ENCODE data around the gene MRPL38. TPM values are rescaled to one million over a fixed set of nuclear protein-coding genes. Genes with fewer than 3 reads are reported as not detected.

MRPL38 gene
- total RNA-seq, 1 experiment from 2014 or later = 219 TPM

GRCh38 chr17:75855310-75856061 is 49.2 kb downstream of the MRPL38 start, which contains the start of gene WBP2:
Gene WBP2 (minus strand): TSS chr17:75855335. CDS start chr17:75855297, 38 bp downstream.
- POLR2A ChIA-PET = interaction anchor here (0.6 to 6.8 kb wide), 21 partner anchors 9 to 640 kb away, joined by 3 to 83 read pairs (median 5); partner anchors contain the start of genes MRPL38, PRPSAP1, TRIM47 and TRIM65
- TF ChIP-seq SRF (IDR thresholded peaks at IDR 0.05; ENCODE audit: low read depth) (no peak; the same call in 1 of the 2 replicates), EZH2 (IDR thresholded peaks at IDR 0.05) (no peak), CBX3 (IDR thresholded peaks at IDR 0.05; ENCODE audit: low read depth) (no peak), ZFX (IDR thresholded peaks at IDR 0.05) (peak; percentile 71; the same call in 1 of the 2 replicates), SIN3A (IDR thresholded peaks at IDR 0.05; ENCODE audit: low read depth) (peak; percentile 91), EGR1 (IDR thresholded peaks at IDR 0.05; ENCODE audit: low read depth) (peak; percentile 100), FOSL1 (IDR thresholded peaks at IDR 0.05; ENCODE audit: low read depth) (no peak), EZH2phosphoT487 (IDR thresholded peaks at IDR 0.05; ENCODE audit: borderline replicate concordance) (no peak), ELF1 (IDR thresholded peaks at IDR 0.05; ENCODE audit: borderline replicate concordance, low read depth) (no peak; the same call in 1 of the 2 replicates), POLR2A (IDR thresholded peaks at IDR 0.05; ENCODE audit: borderline replicate concordance, extremely low read depth, insufficient read depth, insufficient read length) (peak; percentile 85), YY1 (IDR thresholded peaks at IDR 0.05; ENCODE audit: extremely low read depth, insufficient replicate concordance, low read depth, low read length) (peak; percentile 73), RAD21 (IDR thresholded peaks at IDR 0.05; ENCODE audit: low read depth) (peak; percentile 58; the same call in 1 of the 2 replicates), ATF3 (IDR thresholded peaks at IDR 0.05) (no peak), CTCF (IDR thresholded peaks at IDR 0.05 in 2 of 3, conservative IDR thresholded peaks at IDR 0.05 in 1 of 3; ENCODE audit: borderline replicate concordance in 1 of 3, insufficient read depth in 1 of 3, low read depth in 2 of 3, low read length in 2 of 3) (peak in 2 of 3 experiments; percentile 54 to 62; a peak in 2 of 6 replicates), TCF7L2 (IDR thresholded peaks at IDR 0.05; ENCODE audit: borderline replicate concordance, extremely low read depth, insufficient read depth, insufficient read length) (peak; percentile 4), JUND (IDR thresholded peaks at IDR 0.05) (no peak), POLR2AphosphoS5 (IDR thresholded peaks at IDR 0.05; ENCODE audit: low read depth, low read length) (peak; percentile 97), CEBPB (IDR thresholded peaks at IDR 0.05; ENCODE audit: low read depth) (no peak)
- TF ChIP-seq, protein P1, sequence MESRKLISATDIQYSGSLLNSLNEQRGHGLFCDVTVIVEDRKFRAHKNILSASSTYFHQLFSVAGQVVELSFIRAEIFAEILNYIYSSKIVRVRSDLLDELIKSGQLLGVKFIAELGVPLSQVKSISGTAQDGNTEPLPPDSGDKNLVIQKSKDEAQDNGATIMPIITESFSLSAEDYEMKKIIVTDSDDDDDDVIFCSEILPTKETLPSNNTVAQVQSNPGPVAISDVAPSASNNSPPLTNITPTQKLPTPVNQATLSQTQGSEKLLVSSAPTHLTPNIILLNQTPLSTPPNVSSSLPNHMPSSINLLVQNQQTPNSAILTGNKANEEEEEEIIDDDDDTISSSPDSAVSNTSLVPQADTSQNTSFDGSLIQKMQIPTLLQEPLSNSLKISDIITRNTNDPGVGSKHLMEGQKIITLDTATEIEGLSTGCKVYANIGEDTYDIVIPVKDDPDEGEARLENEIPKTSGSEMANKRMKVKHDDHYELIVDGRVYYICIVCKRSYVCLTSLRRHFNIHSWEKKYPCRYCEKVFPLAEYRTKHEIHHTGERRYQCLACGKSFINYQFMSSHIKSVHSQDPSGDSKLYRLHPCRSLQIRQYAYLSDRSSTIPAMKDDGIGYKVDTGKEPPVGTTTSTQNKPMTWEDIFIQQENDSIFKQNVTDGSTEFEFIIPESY (IDR thresholded peaks at IDR 0.05; ENCODE audit: extremely low read depth, insufficient replicate concordance, low read length) = peak; percentile 67
- TF ChIP-seq, protein P2, sequence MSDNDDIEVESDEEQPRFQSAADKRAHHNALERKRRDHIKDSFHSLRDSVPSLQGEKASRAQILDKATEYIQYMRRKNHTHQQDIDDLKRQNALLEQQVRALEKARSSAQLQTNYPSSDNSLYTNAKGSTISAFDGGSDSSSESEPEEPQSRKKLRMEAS (IDR thresholded peaks at IDR 0.05) = peak; percentile 81; the same call in 1 of the 2 replicates

More at GRCh38 chr17:75855310-75856061, 49.2 kb downstream of the MRPL38 start, which contains the start of gene WBP2:
- no peaks in the 10 kb centered on the region for H3K27me3 ChIP-seq (ENCODE audit: insufficient read depth, low read length)
- H3K4me3 ChIP-seq (replicated peaks in 1 of 2; ENCODE audit: low read depth in 1 of 2, low read length in 2 of 2) = peak within 1 kb of the TSS; percentile 75 to 86
- ATAC-seq (peak; percentile 91), DNase-seq (ENCODE audit: low read depth, low spot score) (peak; percentile 100)
- H3K4me1 ChIP-seq (ENCODE audit: control insufficient read depth in 1 of 2, insufficient read depth in 2 of 2, low read length in 2 of 2) = peaks cover 23 to 40% of the 10 kb centered on the region in 2 experiments
- peaks cover 20% of the 10 kb centered on the region; the same call in 1 of the 2 replicates for H3K79me2 ChIP-seq (ENCODE audit: insufficient read depth, low read length)
- no peaks in the 10 kb centered on the region for H3K9me2 ChIP-seq (ENCODE audit: insufficient read depth)
- H3K27ac ChIP-seq (ENCODE audit: low read depth, low read length) = peak within 1 kb of the TSS; percentile 87
- H2AFZ ChIP-seq (ENCODE audit: low read depth, low read length, poor library complexity, severe bottlenecking) = peak within 1 kb of the TSS; percentile 52
- peak within 1 kb of the TSS; percentile 96 for H3K4me2 ChIP-seq (ENCODE audit: low read length)
- no peaks in the 10 kb centered on the region for H3K9me3 ChIP-seq (ENCODE audit: control insufficient read depth in 1 of 2, insufficient read depth in 1 of 2, low read depth in 1 of 2, low read length in 2 of 2)
- no peaks in the 10 kb centered on the region for H4K20me1 ChIP-seq (ENCODE audit: insufficient read depth)
- H3K36me3 ChIP-seq (ENCODE audit: control insufficient read depth in 1 of 2, insufficient read depth in 2 of 2, low read length in 2 of 2) = peaks cover 5 to 6% of the 10 kb centered on the region in 2 experiments; a peak in 3 of 4 replicates
- CTCF ChIA-PET = interaction anchor here (0.6 to 4.3 kb wide), 19 partner anchors 10 to 937 kb away, joined by 3 to 57 read pairs (median 5); partner anchors contain the start of genes ACOX1, CDK3, FBF1 and GALK1
- BruUV-seq (replicated peaks) = no TSS peak
- RAD21 ChIA-PET (ENCODE audit: low non-redundant PET in 1 of 2, low total read pairs in 2 of 2, uncharacterized antibody in 2 of 2, unreplicated experiment in 2 of 2) = interaction anchor here (0.6 to 2.0 kb wide), 10 partner anchors 14 to 255 kb away, joined by 3 to 7 read pairs (median 4); a partner anchor contains a TSS
- peak within 1 kb of the TSS; percentile 86 for H3K9ac ChIP-seq (ENCODE audit: low read length)
- intact Hi-C loops (cut with micrococcal nuclease) = loop anchor here (1.0 to 10.0 kb wide), 4 partner anchors 10 to 181 kb away; a partner anchor contains a TSS
